ENCODE results near the gene MLXIP. TPM values are rescaled to one million over a fixed set of nuclear protein-coding genes. Genes with fewer than 3 reads are reported as not detected.
A peak's percentile ranks its signal among the peaks of the same experiment; 100 is the strongest.

The MLXIP gene
- total and polyA plus RNA-seq, 2 of the 8 experiments (the other 6 are each of a cell fraction or from before 2014, with no cell fraction given) = 5.5 to 40.5 TPM

DNA sequence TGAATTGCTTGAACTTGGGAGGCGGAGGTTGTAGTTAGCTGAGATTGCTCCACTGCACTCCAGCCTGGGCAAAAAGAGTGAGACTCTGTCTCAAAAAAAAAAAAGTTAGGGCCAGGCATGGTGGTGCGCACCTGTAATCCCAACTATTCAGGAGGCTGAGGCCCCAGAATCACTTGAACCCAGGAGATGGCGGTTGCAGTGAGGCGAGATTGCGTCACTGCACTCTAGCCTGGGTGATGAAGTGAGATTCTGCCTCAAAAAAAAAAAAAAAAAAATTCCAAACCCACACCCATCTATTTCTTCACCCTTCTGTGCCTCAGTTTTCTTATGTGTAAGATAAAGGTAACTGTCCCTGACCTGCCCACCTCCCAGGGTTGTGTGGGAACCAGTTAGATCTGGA, 11.0 kb upstream of the MLXIP start:
- Histone ChIP-seq H2BK120ac (replicated peaks; ENCODE audit: low read depth, low read length) (no peak overlapping the region), H3K9me3 (ENCODE audit: insufficient read depth in 2 of 2, low read depth in 1 of 2, low read length in 1 of 2) (no peaks in the 10 kb centered on the region), H3K23ac (ENCODE audit: insufficient read length) (no peak overlapping the region), H3K23me2 (ENCODE audit: low read depth, low read length) (no peaks in the 10 kb centered on the region; the same call in 1 of the 2 replicates), H4K20me1 (replicated peaks in 1 of 2; ENCODE audit: control insufficient read depth in 1 of 2, insufficient read depth in 2 of 2, low read length in 2 of 2) (no peaks in the 10 kb centered on the region), H3K4me2 (ENCODE audit: insufficient read depth in 1 of 2, low read depth in 2 of 2, low read length in 2 of 2) (no peak overlapping the region), H4K91ac (replicated peaks; ENCODE audit: insufficient read length, low read length) (no peak overlapping the region), H2BK15ac (ENCODE audit: low read length) (no peak overlapping the region), H3K9ac (replicated peaks in 1 of 4; ENCODE audit: extremely low read depth in 1 of 4, low read depth in 3 of 4, low read length in 3 of 4) (no peak overlapping the region), H3K4me1 (replicated peaks in 1 of 4; ENCODE audit: control insufficient read depth in 3 of 4, insufficient read depth in 4 of 4, low read length in 3 of 4) (peaks cover 0 to 19% (median 10%) of the 10 kb centered on the region in 4 experiments; a peak in 6 of 7 replicates), H2AK5ac (ENCODE audit: low read depth, low read length) (no peak overlapping the region), H2BK12ac (ENCODE audit: low read depth, low read length) (no peak overlapping the region), H3K4me3 (ENCODE audit: extremely low read depth in 1 of 4, insufficient read depth in 2 of 4, low read depth in 3 of 4, low read length in 4 of 4) (no peak overlapping the region), H3K56ac (replicated peaks; ENCODE audit: insufficient read length, low read depth, low read length) (no peak overlapping the region), H4K5ac (ENCODE audit: insufficient read length, low read depth, low read length) (no peak overlapping the region), H3K27me3 (replicated peaks in 1 of 4; ENCODE audit: control insufficient read depth in 3 of 4, extremely low read depth in 1 of 4, insufficient read depth in 3 of 4, low read length in 3 of 4) (no peaks in the 10 kb centered on the region), H3K36me3 (ENCODE audit: control insufficient read depth in 2 of 4, insufficient read depth in 4 of 4, low read length in 3 of 4) (0 out of 8 replicates have a peak, but pooled peaks cover 0 to 5% (median 0%) of the 10 kb centered on the region in 4 experiments), H3K4ac (replicated peaks; ENCODE audit: insufficient read length, low read depth, low read length) (no peak overlapping the region), H3K79me2 (ENCODE audit: control insufficient read depth in 1 of 2, insufficient read depth in 2 of 2, low read length in 2 of 2) (no peaks in the 10 kb centered on the region), H2BK20ac (ENCODE audit: low read length) (no peak overlapping the region), H3K79me1 (ENCODE audit: low read depth, low read length) (0 out of 2 replicates have a peak, but pooled peaks cover 2% of the 10 kb centered on the region), H4K8ac (ENCODE audit: extremely low read depth, insufficient read depth, low read length) (no peak overlapping the region), H3K14ac (ENCODE audit: insufficient read length) (no peak overlapping the region), H2AFZ (ENCODE audit: low read length) (no peak overlapping the region), H3K27ac (ENCODE audit: low read depth, low read length) (no peak overlapping the region), H3K18ac (ENCODE audit: extremely low read depth, low read length) (no peak overlapping the region), H2BK5ac (ENCODE audit: low read depth, low read length) (no peak overlapping the region)
- TF ChIP-seq TEAD4 (IDR thresholded peaks at IDR 0.05; ENCODE audit: low read depth, low read length) (no peak), CEBPB (IDR thresholded peaks at IDR 0.05; ENCODE audit: low read depth, low read length) (0 out of 2 replicates have a peak, but pooled peaks have one; percentile 46)
- WGBS, 2 experiments (ENCODE audit: extremely low coverage in 1 of 2, insufficient coverage in 1 of 2, insufficient read length in 1 of 2, insufficient replicate concordance in 2 of 2, low coverage in 1 of 2, low lambda C conversion rate in 2 of 2, missing lambda C conversion rate in 1 of 2) = 97% methylated on average over 5 of the region's 5 CpGs; no CpG with 5 or more reads in 1 of the 2 experiments
- FAIRE-seq = no peak
- POLR2A ChIA-PET (ENCODE audit: partially characterized antibody) = interaction anchor here (1.5 kb wide), 1 partner anchor 10 kb away, joined by 5 read pairs; no protein-coding TSS in a partner anchor
- DNase-seq (ENCODE audit: low read depth in 1 of 2, low spot score in 2 of 2) = no peak
- CTCF ChIA-PET (ENCODE audit: partially characterized antibody) = interaction anchor here (0.6 to 20.6 kb wide), 4 partner anchors 10 to 859 kb away, joined by 3 to 379 read pairs (median 6); no protein-coding TSS in a partner anchor
